Activated CD8-positive, alpha-beta memory T cell treated with anti-CD3 and anti-CD28 coated beads, Interleukin-2, amount 50 U/mL, for 24 hours (primary cell): ENCODE measurements around the gene A4GALT.

Experiments used
- DNase-seq: peaks from one replicate; pipeline ENCODE4 v3.0.0-alpha.2; 2020; ENCODE audit errors: extremely low read depth

A4GALT gene

GRCh38 chr22:42702675-42703074, 18.0 kb downstream of the A4GALT start:
- DNase-seq = no peak

DNA sequence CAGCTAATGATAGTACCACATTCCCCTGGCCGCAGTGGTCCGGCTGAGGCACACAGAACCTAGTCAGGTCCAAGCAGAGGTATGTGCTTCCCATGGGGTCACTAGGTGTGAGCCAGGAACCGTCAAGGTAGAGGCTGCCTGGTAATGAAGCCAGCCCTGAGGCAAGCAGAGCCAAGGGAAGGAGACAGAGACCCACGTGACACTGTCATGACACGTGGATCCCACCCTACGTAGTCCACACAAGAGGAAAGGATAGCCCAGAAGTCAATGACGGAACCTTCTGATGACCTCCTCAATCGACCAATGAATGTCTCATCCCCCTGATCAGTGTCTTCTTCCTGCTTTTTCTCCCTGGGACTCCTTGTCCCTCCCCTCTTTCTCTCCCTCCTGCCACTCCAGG, 19.0 kb downstream of the A4GALT start:
- no peak for DNase-seq

GRCh38 chr22:42700901-42701300, 19.8 kb downstream of the A4GALT start:
- DNase-seq = no peak

- DNase-seq = no peak
These were observed 20.3 kb downstream of the A4GALT start for GRCh38 chr22:42700355-42700754.

DNA sequence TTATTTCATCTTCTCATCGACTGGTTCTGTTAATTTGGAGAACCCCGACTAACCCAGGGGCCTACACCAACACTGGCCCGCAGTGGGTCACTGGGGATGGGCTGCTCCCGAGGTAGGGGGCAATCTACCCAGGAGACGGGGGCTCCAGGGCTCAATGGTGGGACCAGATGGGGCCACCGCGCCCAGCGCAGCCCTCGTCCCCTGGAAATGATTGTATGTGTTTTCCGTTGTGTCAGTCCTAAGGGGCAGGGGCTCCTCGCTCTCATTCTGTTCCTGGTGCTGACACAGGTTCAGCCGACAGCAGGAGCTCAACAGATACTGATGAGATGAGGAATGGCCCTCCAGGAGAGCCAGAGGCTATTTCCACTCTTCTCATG, 20.7 kb downstream of the A4GALT start:
- no peak for DNase-seq

GRCh38 chr22:42699281-42699975, 21.2 kb downstream of the A4GALT start:
- no peak for DNase-seq

- no peak for DNase-seq
These were observed 23.1 kb downstream of the A4GALT start for GRCh38 chr22:42697542-42698013.

DNA sequence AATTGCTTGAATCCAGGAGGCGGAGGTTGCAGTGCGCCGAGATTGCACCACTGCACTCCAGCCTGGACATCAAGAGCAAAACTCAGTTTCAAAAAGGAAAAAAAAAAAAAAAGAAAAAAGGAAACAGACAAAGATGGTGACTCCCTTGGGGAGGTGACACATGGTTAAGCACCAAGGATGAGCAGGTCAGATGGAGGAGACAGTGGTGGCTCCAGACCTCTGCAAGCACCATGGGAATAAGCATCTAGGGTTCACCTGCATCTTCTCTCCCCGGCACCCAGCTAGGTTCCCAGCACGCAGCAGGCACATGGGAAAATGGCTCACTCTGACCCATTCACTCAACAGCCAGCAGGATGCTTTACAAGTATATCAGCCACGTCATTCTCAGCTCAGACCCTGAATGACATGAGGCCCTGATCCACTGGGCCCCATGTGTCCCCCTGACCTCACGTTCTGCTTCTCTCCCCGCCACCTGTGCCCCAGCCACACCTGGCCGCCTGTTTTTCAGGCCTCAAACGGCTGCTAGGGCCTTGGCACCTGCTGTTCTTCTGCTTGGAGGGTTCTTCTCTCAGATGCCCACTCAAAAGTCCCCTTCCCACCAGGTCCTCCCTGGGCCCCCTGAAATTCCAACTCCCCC, 24.2 kb downstream of the A4GALT start:
- no peak for DNase-seq

GRCh38 chr22:42695294-42695693, 25.4 kb downstream of the A4GALT start:
- no peak for DNase-seq

GRCh38 chr22:42693763-42694683, 26.6 kb downstream of the A4GALT start:
- no peak for DNase-seq

DNA sequence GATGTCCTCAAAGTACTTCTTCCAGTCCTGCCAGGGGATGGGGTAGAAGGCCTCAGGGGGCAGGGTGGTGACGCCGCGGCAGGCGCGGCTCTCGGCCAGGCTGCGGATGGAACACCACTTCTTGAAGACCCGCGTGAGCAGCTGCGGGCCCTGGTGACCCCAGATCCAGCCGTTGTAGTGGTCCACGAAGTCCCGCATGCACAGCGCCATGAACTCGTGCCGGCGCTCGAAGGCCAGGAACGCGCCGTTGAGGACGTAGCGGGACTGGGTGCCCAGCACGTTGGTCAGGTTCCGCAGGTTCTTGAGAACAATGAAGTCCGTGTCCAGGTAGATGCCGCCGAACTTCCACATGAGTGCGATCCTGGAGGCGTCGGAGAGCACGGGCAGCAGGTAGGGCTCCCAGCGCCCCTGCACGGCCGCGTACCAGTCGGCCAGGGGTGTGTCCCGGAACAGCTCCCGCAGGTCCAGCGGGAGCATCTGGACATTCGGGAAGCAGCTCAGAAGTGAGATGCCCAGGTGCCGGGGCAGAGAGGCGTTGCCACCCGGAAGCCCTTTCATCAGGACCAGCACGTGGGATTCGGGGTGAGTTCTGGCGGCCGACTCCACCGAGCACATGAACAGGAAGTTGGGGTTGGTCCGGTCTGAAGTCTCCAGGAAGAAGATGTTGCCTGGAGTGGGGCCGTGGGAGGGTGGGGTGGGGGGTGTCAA, 27.5 kb downstream of the A4GALT start:
- DNase-seq = no peak

- DNase-seq = no peak
These were observed 28.2 kb downstream of the A4GALT start for GRCh38 chr22:42692239-42693054.

DNA sequence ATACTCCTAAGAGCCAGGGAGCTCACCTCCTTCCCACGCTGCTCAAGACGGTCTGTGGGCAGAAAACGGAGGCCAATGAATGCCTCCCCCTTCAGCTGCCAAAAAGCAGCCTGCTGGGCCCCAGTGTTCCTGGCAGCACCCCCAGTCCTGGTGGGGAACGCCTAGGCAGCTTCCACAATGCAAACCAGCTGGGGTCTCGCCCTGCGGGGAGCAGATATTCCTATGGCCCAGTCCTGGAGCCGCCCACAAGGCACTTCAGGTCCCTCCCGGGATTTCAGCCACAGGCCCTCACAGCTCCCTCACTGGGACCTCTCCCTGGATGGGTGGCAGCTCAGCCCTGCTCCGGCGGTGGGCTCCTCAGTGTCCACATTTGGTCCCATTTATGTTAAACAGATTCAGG, 29.2 kb downstream of the A4GALT start:
- no peak for DNase-seq

GRCh38 chr22:42688241-42689211, 32.1 kb downstream of the A4GALT start:
- DNase-seq = no peak

GRCh38 chr22:42686756-42687491, 33.7 kb downstream of the A4GALT start:
- no peak for DNase-seq

GRCh38 chr22:42685941-42686653, 34.6 kb downstream of the A4GALT start:
- no peak for DNase-seq

DNA sequence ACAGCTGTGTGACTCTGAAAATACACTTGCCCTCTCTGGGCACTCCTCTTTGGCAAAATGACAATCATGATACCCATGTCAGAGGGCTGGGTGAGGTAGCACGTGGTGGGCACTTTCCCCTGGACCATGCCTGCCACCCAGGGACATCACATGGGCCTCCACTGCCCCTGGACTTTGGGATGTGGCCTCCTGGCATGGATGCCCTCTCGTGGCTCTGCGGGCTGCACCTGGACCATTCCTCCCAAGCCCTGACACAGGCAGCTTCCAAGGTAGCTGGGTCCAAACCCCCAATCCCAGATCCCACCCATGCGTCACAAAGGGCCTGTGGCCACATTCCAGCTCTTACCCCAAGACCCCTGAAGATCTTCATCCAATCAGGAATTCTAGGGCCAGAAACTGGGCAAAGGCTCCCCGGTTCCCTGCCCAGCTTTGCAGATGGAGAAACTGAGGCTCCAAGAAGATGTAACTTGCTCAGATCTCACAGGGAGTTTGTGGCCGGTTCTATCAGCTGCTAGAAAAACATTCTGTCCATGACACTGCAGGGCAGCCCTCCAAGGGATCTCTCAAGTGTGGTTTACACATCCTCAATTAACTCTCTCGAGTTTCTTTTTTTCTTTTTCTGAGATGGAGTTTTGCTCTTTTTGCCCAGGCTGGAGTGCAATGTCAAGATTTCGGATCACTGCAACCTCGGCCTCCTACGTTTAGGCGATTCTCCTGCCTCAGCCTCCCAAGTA, 36.0 kb downstream of the A4GALT start:
- DNase-seq = no peak
